LNCAP (cell line): ENCODE data around the gene MAP4K1.

Source experiments
- TF ChIP-seq, protein P1 (sequence below): fragments of 450-650 bp; IDR thresholded peaks from 2 replicates; pipeline ENCODE4 v1.5.1; 2017; ENCODE audit warnings: mild to moderate bottlenecking

MAP4K1 gene

DNA sequence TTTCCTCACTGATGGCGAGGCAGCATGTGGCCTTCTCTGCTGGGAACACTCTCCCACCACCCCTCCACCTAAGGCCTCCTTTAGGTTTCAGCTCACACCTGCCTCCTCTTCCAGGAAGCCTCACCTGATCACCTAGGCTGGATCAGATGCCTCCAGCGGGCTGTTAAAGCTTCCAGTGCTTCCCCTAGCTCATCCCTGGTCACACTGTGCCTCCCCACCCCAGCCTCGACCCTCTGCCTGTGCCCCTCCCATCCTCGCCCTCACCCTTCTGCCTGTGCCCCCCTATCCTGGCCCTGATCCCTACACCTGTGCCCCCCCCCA lies 33.8 kb downstream of the MAP4K1 start:
- TF ChIP-seq, protein P1, sequence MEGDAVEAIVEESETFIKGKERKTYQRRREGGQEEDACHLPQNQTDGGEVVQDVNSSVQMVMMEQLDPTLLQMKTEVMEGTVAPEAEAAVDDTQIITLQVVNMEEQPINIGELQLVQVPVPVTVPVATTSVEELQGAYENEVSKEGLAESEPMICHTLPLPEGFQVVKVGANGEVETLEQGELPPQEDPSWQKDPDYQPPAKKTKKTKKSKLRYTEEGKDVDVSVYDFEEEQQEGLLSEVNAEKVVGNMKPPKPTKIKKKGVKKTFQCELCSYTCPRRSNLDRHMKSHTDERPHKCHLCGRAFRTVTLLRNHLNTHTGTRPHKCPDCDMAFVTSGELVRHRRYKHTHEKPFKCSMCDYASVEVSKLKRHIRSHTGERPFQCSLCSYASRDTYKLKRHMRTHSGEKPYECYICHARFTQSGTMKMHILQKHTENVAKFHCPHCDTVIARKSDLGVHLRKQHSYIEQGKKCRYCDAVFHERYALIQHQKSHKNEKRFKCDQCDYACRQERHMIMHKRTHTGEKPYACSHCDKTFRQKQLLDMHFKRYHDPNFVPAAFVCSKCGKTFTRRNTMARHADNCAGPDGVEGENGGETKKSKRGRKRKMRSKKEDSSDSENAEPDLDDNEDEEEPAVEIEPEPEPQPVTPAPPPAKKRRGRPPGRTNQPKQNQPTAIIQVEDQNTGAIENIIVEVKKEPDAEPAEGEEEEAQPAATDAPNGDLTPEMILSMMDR = no peak

DNA sequence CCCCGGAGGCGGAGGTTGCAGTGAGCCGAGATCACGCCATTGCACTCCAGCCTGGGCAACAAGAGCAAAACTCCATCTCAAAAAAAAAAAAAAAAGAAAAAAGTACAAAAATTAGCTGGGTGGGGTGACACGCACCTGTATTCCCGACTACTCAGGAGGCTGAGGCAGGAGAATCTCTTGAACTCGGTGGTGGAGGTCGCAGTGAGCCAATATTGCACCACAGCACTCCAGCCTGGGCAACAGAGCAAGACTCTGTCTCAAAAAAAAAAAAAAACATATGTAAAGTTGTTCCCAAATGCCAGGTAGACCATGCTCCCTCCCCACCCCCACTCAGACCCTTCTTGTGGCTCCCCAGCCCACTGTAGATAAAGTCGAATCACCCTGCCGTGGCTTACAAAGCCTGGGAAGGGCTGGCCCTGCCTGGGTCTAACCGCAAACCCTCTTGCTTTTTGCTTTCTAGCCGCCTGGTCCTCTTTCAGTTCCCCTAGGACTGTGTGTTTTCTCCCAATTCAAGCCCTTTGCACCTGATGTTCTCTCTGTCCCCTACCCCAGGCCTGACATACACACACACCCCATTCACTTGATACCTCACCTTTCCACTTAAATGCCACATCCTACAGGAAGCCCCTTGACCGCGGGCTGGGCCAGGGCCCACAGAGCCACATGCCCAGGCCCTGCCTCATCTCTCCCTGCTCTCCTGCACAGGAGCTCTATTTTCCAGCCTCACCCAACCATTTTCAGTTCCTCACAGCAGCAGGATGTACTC lies 34.4 kb downstream of the MAP4K1 start:
- TF ChIP-seq, protein P1 = no peak

DNA sequence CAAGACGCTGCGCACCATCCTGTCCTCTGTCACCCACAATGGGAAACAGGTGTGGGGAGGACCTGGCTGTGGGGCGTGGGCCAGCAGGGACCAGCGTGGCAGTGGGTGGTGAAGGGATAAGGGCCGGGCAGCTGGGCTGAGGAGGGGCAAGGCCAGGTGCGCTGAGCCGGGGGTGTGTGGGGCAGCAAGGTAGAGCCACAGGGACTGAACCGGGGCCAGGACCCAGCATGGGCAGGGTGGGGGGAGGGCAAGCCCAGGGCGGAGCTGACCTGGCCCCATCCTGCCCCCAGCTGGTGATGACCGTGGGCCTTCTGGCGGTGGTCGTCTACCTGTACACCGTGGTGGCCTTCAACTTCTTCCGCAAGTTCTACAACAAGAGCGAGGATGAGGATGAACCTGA lies 37.7 kb downstream of the MAP4K1 start:
- TF ChIP-seq, protein P1 = no peak

DNA sequence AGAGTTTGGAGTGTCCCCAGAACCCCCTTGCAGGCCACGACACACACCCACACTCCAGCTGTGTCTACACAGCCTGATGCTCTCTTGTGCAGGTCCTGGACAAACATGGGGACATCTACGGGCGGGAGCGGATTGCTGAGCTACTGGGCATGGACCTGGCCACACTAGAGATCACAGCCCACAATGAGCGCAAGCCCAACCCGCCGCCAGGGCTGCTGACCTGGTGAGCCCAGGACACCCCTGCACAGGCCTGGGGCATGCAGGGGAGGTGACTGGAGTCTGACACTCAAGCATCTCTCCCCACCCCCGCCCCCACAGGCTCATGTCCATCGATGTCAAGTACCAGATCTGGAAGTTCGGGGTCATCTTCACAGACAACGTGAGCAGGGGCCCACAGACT lies 39.9 kb downstream of the MAP4K1 start:
- TF ChIP-seq, protein P1 = no peak

DNA sequence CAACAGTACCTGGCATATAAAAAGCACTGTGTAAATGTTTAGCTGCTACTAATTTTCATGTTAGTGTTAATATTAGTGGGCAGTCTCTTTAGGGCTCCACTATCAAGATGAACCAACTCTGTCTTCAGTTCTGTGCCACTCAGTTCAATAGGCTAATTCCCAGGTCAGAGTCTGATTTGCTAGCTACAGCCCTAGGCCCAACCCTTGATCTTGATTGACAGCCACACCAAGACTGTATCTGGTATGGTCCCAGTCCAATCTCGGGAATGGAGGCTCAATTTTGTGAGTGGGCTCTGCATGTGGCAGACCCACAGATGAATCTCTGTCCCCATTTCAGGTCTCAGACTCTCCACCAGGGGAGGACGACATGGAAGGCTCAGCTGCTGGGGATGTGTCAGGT lies 46.1 kb downstream of the MAP4K1 start:
- TF ChIP-seq, protein P1 = no peak

DNA sequence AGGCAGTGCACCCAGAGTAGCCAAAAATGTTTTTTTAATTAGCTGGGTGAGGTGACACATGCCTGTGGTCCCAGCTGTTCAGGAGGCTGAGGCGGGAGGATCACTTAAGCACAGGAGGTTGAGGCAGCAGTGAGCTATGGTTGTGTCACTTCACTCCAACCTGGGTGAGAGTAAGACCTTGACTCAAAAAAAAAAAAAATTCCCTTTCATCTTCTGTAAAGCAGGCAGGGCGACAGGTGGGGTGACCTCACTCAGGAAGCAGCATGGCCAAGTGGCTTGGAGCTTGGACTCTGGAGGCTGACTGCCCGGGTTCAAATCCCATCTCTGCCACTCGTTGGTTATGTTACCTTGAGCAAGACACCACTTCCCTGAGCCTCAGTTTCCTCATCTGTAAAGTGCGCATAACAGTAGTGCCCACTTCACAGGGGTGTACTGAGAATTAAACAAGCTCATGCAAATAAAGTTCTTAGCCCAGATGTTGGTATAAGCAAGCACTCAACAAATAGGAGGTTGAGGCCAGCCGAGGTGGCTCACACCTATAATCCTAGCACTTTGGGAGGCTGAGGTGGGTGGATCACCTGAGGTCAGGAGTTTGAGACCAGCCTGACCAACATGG lies 48.3 kb downstream of the MAP4K1 start:
- TF ChIP-seq, protein P1 = no peak

DNA sequence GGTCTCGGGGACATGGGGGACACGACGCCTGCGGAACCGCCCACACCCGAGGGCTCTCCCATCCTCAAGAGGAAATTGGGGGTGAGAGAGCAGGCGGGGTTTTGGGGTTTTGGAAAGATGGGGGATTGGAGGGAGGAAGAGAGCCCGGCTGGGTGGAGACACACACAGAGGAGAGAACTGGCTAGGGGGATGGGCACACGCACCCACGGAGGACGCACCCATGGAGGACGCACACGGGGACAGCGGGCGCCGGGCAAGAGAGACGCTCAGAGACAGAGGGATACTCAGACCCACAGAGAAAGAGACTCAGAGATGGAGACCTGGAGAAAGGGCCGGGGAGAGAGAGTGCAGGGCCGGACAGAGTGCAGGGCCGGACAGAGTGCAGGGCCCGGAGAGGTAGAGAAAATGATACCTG lies 52.1 kb downstream of the MAP4K1 start:
- TF ChIP-seq, protein P1 = no peak
